Neural cell (in vitro differentiated cells): ENCODE data around the gene ATP11A.

ENCODE experiments used
- CTCF ChIP-seq: fragments of 450-650 bp; IDR thresholded peaks from 2 replicates; pipeline ENCODE4 v1.5.1; 2014; ENCODE audit warnings: antibody characterized with exemption, mild to moderate bottlenecking, moderate library complexity; ENCODE audit not compliant: poor library complexity, severe bottlenecking
- EP300 ChIP-seq: fragments of 450-650 bp; conservative IDR thresholded peaks from 2 replicates; pipeline ENCODE4 v1.6.1; 2014; ENCODE audit warnings: antibody characterized with exemption, mild to moderate bottlenecking, moderate library complexity; ENCODE audit not compliant: poor library complexity, severe bottlenecking
- EZH2 ChIP-seq: fragments of 200-600, 300-800 bp; shearing (Covaris generic), sonication (generic); IDR thresholded peaks from 2 replicates; pipeline ENCODE4 v1.6.1; 2014; ENCODE audit warnings: antibody characterized with exemption, low read length, borderline replicate concordance, mild to moderate bottlenecking; ENCODE audit not compliant: insufficient read depth, poor library complexity, severe bottlenecking
- MXI1 ChIP-seq: fragments of 450-650 bp; conservative IDR thresholded peaks from 2 replicates; pipeline ENCODE4 v1.6.1; 2014; ENCODE audit warnings: antibody characterized with exemption, mild to moderate bottlenecking; ENCODE audit not compliant: poor library complexity, severe bottlenecking
- POLR2AphosphoS5 ChIP-seq: IDR thresholded peaks from 2 replicates; pipeline ENCODE4 v1.6.1; 2012
- RAD21 ChIP-seq: fragments of 450-650 bp; conservative IDR thresholded peaks from 2 replicates; pipeline ENCODE4 v1.6.1; 2014; ENCODE audit warnings: antibody characterized with exemption, mild to moderate bottlenecking, moderate library complexity
- REST ChIP-seq: IDR thresholded peaks from 2 replicates; pipeline ENCODE4 v1.6.1; 2012; ENCODE audit warnings: borderline replicate concordance

GRCh38 chr13:112821340-112822055 is 131.7 kb downstream of the ATP11A start:
- TF ChIP-seq EP300: no peak
- TF ChIP-seq CTCF: no peak
- TF ChIP-seq RAD21: no peak
- TF ChIP-seq EZH2: no peak
- no peak for TF ChIP-seq MXI1
- TF ChIP-seq POLR2AphosphoS5: no peak
- no peak for TF ChIP-seq REST
